ENCODE data around the gene MRC1. TPM values are rescaled to one million over a fixed set of nuclear protein-coding genes. Genes with fewer than 3 reads are reported as not detected.

The MRC1 gene
- total and polyA plus RNA-seq, 2 experiments from 2014 or later: not detected

DNA sequence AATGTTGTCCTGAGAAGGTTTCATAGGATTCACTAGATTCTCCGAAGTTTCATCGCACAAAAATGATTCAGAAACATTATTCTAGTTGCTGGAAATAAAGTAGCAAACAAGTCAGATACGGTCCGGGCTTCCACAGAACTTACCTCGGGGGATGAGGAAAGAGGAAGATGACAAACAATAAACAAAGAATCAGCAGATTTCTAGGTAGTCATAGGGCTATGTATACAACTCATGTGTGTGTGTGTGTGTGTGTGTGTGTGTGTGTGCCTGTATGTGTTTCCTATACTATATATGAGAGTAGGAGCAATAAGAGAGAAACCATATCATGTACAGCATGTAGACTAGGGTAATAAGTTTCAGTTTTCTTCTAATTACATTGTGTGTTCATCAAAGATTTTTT lies 40.7 kb upstream of the MRC1 start (continued):
- TF ChIP-seq, protein P1, sequence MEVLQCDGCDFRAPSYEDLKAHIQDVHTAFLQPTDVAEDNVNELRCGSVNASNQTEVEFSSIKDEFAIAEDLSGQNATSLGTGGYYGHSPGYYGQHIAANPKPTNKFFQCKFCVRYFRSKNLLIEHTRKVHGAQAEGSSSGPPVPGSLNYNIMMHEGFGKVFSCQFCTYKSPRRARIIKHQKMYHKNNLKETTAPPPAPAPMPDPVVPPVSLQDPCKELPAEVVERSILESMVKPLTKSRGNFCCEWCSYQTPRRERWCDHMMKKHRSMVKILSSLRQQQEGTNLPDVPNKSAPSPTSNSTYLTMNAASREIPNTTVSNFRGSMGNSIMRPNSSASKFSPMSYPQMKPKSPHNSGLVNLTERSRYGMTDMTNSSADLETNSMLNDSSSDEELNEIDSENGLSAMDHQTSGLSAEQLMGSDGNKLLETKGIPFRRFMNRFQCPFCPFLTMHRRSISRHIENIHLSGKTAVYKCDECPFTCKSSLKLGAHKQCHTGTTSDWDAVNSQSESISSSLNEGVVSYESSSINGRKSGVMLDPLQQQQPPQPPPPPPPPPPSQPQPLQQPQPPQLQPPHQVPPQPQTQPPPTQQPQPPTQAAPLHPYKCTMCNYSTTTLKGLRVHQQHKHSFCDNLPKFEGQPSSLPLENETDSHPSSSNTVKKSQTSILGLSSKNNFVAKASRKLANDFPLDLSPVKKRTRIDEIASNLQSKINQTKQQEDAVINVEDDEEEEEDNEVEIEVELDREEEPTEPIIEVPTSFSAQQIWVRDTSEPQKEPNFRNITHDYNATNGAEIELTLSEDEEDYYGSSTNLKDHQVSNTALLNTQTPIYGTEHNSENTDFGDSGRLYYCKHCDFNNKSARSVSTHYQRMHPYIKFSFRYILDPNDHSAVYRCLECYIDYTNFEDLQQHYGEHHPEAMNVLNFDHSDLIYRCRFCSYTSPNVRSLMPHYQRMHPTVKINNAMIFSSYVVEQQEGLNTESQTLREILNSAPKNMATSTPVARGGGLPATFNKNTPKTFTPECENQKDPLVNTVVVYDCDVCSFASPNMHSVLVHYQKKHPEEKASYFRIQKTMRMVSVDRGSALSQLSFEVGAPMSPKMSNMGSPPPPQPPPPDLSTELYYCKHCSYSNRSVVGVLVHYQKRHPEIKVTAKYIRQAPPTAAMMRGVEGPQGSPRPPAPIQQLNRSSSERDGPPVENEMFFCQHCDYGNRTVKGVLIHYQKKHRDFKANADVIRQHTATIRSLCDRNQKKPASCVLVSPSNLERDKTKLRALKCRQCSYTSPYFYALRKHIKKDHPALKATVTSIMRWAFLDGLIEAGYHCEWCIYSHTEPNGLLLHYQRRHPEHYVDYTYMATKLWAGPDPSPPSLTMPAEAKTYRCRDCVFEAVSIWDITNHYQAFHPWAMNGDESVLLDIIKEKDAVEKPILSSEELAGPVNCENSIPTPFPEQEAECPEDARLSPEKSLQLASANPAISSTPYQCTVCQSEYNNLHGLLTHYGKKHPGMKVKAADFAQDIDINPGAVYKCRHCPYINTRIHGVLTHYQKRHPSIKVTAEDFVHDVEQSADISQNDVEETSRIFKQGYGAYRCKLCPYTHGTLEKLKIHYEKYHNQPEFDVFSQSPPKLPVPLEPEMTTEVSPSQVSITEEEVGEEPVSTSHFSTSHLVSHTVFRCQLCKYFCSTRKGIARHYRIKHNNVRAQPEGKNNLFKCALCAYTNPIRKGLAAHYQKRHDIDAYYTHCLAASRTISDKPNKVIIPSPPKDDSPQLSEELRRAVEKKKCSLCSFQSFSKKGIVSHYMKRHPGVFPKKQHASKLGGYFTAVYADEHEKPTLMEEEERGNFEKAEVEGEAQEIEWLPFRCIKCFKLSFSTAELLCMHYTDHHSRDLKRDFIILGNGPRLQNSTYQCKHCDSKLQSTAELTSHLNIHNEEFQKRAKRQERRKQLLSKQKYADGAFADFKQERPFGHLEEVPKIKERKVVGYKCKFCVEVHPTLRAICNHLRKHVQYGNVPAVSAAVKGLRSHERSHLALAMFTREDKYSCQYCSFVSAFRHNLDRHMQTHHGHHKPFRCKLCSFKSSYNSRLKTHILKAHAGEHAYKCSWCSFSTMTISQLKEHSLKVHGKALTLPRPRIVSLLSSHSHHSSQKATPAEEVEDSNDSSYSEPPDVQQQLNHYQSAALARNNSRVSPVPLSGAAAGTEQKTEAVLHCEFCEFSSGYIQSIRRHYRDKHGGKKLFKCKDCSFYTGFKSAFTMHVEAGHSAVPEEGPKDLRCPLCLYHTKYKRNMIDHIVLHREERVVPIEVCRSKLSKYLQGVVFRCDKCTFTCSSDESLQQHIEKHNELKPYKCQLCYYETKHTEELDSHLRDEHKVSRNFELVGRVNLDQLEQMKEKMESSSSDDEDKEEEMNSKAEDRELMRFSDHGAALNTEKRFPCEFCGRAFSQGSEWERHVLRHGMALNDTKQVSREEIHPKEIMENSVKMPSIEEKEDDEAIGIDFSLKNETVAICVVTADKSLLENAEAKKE (CRISPR knock-in tag; IDR thresholded peaks at IDR 0.05): no peak
- no peak for TF ChIP-seq POLR2AphosphoS5 (IDR thresholded peaks at IDR 0.05; ENCODE audit: low read depth)
- no peak for TF ChIP-seq NANOG (IDR thresholded peaks at IDR 0.05; ENCODE audit: borderline replicate concordance)
- TF ChIP-seq ETS1 (IDR thresholded peaks at IDR 0.05): no peak
- TF ChIP-seq STAT1 (IDR thresholded peaks at IDR 0.05; ENCODE audit: unreplicated experiment): no peak

GRCh38 chr10:17768957-17769356 lies 40.2 kb upstream of the MRC1 start:
- H3K9me3 Mint-ChIP-seq: peaks cover 12% of the 10 kb centered on the region; the same call in 2 of the 3 replicates
- Histone ChIP-seq H3K4me1 (ENCODE audit: insufficient read depth) (peaks cover 6% of the 10 kb centered on the region; the same call in 1 of the 2 replicates), H3K79me2 (replicated peaks; ENCODE audit: insufficient read depth) (no peaks in the 10 kb centered on the region), H2AFZ (no peak overlapping the region), H3K36me3 (ENCODE audit: insufficient read depth) (no peaks in the 10 kb centered on the region), H4K20me1 (replicated peaks; ENCODE audit: insufficient read depth) (no peaks in the 10 kb centered on the region), H3K27ac (ENCODE audit: low read depth) (no peak overlapping the region), H3F3A (replicated peaks; ENCODE audit: low read depth) (no peaks in the 10 kb centered on the region), H3K27me3 (ENCODE audit: insufficient read depth) (peaks cover 32% of the 10 kb centered on the region), H3K4me2 (no peak overlapping the region; the same call in 1 of the 2 replicates), H3K9me2 (ENCODE audit: insufficient read depth) (peaks cover 11% of the 10 kb centered on the region; the same call in 1 of the 2 replicates), H3K4me3 (no peak overlapping the region)
- H3K27ac Mint-ChIP-seq: no peak overlapping the region
- peaks cover 7% of the 10 kb centered on the region; the same call in 2 of the 3 replicates for H3K4me1 Mint-ChIP-seq
- peaks cover 23% of the 10 kb centered on the region for H3K27me3 Mint-ChIP-seq (ENCODE audit: insufficient read depth, low read depth, poor library complexity)
- H3K4me3 Mint-ChIP-seq: no peak overlapping the region
- no peak for DNase-seq (ENCODE audit: low spot score)
- ATAC-seq: no peak
- H3K36me3 Mint-ChIP-seq (ENCODE audit: low read depth): peaks cover 2% of the 10 kb centered on the region; the same call in 1 of the 3 replicates
- TF ChIP-seq EZH2phosphoT487 (IDR thresholded peaks at IDR 0.05; ENCODE audit: unreplicated experiment) (no peak), ETS1 (IDR thresholded peaks at IDR 0.05) (no peak), EZH2 (IDR thresholded peaks at IDR 0.05; ENCODE audit: low read depth, unreplicated experiment) (no peak), REST (IDR thresholded peaks at IDR 0.05; ENCODE audit: unreplicated experiment) (no peak), ZNF331 (CRISPR knock-in tag; IDR thresholded peaks at IDR 0.05; ENCODE audit: low read depth) (no peak), ZNF114 (CRISPR knock-in tag; IDR thresholded peaks at IDR 0.05) (no peak), NANOG (IDR thresholded peaks at IDR 0.05; ENCODE audit: borderline replicate concordance) (no peak), JUNB (IDR thresholded peaks at IDR 0.05; ENCODE audit: unreplicated experiment) (no peak), STAT1 (IDR thresholded peaks at IDR 0.05; ENCODE audit: unreplicated experiment) (no peak)

Data from GM23338 (cell line).